ENCODE results near the gene PRR22.
"Not testable (repeated sequence)": the region's sequence is repeated elsewhere in the genome, so short reads cannot be mapped to it uniquely, and the experiment has no call there.

Gene PRR22

GRCh38 chr19:5790559-5791520 is 6.3 kb upstream of the PRR22 start, which contains the start of gene DUS3L:
Gene DUS3L (minus strand): TSS chr19:5791163. CDS start chr19:5791141, 22 bp downstream.
- DNase-seq: peak; percentile 92

- no peak for DNase-seq
These were observed 5.5 kb upstream of the PRR22 start for GRCh38 chr19:5789886-5790558.

- DNase-seq: no peak
These were observed 4.8 kb upstream of the PRR22 start for GRCh38 chr19:5789351-5789761.

- DNase-seq: no peak
These were observed 3.9 kb upstream of the PRR22 start for GRCh38 chr19:5788422-5788821.

GRCh38 chr19:5787409-5788182 is 3.0 kb upstream of the PRR22 start:
- no peak for DNase-seq

GRCh38 chr19:5786593-5787408 is 2.3 kb upstream of the PRR22 start:
- DNase-seq: no peak

- DNase-seq: no peak
These were observed 877 bp upstream of the PRR22 start for GRCh38 chr19:5785423-5785822.

GRCh38 chr19:5782945-5783919 is 1.3 kb downstream of the PRR22 start:
- DNase-seq: no peak

- no peak for DNase-seq
These were observed 2.2 kb downstream of the PRR22 start for GRCh38 chr19:5782322-5782721.

GRCh38 chr19:5780916-5781315 is 3.6 kb downstream of the PRR22 start:
- not testable (repeated sequence) for DNase-seq

GRCh38 chr19:5778402-5778801 is 6.1 kb downstream of the PRR22 start:
- DNase-seq: no peak

- DNase-seq: no peak
These were observed 8.8 kb downstream of the PRR22 start for GRCh38 chr19:5775668-5776309.

GRCh38 chr19:5774921-5775320 is 9.6 kb downstream of the PRR22 start:
- DNase-seq: no peak

- DNase-seq: no peak
These were observed 11.3 kb downstream of the PRR22 start for GRCh38 chr19:5773276-5773675.

- no peak for DNase-seq
These were observed 12.1 kb downstream of the PRR22 start for GRCh38 chr19:5772416-5772815.

GRCh38 chr19:5767949-5768348 is 16.6 kb downstream of the PRR22 start:
- DNase-seq: no peak

- DNase-seq: no peak
These were observed 19.3 kb downstream of the PRR22 start for GRCh38 chr19:5765220-5765619.

- no peak for DNase-seq
These were observed 21.8 kb downstream of the PRR22 start for GRCh38 chr19:5762608-5763217.

- no peak for DNase-seq
These were observed 30.8 kb downstream of the PRR22 start for GRCh38 chr19:5753743-5754142.

- DNase-seq: no peak
These were observed 32.8 kb downstream of the PRR22 start for GRCh38 chr19:5751709-5752108.

All from T-helper 9 cell (primary cell).